ENCODE data around the gene CAMTA2.

Gene CAMTA2

DNA sequence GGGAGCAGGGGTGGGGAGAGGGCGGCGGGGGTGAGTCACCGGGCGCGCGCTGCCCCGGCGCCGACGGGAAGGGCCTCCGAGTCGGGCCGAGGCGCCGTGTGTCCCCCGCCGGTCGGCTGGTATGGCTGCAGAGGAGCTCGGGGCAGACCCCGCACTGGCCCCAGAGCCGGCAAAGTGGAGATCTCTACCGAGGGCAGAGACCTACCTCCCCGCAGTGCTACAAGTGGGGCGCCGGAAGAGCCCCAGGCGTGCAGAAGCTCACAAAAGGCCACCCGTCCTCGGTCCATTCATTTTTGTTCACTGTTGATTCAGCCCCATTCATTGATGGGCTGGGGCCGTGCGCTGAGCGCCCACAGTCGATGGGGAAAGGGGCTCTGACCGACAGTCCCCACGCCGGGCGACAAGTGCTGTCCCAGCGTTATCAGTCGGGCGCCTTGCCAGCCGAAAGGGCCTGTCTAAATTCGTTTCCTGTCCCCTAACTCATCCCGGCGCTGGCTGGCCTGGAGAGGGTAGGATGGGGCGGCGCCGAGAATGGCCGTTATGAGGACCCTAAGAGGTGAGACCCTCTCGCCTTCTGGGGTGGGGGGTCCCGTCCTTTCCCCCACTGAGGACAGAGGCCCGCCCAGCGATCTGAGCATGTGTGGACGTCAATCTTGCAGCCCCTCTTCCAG, 37.3 kb downstream of the CAMTA2 start:
- peak in 4 of 42 donors; percentile 12 to 59 (median 38) for DNase-seq
- intact Hi-C loops (cut with DNase I), result no loop called here

DNA sequence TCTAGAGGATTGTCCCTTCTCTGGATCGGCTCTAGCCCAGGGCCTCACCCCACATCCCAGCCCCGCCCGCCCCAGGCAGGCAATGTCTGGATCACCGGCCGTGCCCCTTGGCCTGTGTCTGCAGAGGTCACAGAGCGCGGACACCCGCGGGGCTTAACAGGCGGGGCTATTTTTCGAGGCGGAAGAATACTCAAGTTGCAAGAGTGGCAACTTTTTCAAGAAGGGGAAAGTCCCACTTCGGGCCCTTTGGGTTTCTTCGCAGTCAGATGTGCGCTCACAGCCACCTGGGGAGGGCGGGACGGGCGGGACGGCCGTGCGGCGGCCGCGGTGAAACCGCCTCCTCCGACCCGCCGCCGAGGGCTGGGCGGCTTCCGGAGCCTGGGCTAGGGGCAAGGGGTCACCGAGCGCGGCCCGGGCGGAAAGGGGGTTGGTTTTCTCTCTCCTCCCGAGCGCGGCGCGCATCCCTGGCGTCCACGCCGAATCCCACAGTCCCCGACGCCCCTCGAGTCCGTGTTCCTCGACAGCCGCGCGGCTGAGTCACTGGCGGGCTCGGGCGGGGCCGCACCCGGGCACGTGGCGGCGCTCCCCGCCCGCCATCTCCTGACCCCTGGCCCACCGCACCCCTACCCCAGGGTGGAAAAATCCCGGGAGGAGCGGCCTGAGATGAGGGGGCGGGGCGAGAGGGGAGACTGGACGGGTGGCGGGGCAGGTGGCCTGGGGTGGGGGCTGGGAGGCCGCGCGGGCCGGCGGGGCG, 38.0 kb downstream of the CAMTA2 start:
- intact Hi-C loops (cut with DNase I), result loop anchor here (2.0 kb wide), 1 partner anchor 17 kb away; the partner anchor contains the start of gene SPAG7
- DNase-seq, result peak in 33 of 42 donors; percentile 26 to 79 (median 47)

DNA sequence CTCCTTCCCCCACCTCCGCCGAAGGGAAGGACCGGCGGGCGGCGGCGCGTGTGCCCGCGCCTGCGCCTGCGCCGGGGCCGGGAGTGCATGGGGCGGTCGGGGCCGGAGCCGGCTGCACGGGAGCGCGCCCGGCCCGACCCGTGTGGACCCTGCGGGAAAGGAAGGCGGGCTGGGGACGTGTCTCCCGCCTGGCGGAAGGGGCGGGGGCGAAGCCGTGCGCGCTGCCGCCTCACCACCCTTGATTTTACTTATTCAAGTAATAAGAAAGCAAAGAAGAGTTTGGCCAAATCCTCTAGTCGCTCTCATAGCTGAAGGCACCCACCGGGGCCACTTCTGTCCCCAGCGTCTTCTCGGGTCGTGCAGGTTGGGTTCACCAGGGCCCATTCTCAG, 38.5 kb downstream of the CAMTA2 start:
- intact Hi-C loops (cut with DNase I), result loop anchor here (2.0 kb wide), 1 partner anchor 18 kb away; the partner anchor contains the start of gene SPAG7
- peak in 41 of 42 donors; percentile 32 to 90 (median 80) for DNase-seq

DNA sequence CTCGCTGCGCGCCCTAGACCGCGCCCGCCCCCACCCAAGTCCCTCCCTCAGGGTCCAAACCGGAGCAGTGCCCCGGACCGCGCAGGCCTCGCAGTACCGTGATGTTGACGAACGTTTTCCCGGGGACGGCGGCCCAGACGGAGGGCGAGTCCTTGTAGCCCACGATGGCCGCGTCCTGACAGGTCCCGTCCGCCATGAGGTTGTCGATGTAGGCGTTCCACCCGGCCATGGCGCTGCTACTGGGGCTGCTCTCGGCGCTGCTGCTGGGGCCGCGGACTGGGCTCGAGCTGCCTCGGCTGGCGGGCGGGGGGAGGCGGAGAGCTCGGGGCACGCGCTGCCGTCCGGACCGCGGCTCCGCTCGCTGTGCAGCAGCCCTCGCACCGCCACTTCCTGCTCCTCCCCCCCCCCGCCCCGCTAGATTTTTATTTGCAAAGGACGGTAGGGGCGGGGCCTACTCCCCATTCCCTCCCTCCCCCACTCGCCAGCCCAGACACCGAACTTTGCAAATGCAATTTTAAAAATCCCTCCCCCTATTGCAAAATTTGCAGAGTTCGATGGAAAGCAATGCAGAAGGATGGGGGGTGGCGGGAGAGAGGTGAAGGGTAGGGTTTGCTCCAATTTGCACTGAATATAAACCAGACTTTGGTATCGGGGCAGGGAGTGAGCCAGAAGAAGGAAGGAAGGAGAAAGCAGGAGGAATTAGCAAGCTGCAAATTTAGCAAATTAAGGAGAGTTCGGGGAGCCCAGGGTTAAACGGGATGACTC, 39.1 kb downstream of the CAMTA2 start, which contains the start of gene PFN1:
TSS of gene PFN1 (minus strand) at position 365 of the 765 bp plus-strand sequence. CDS start at position 229, 136 bp downstream.
- intact Hi-C loops (cut with DNase I), result loop anchor here (2.0 kb wide), 1 partner anchor 18 kb away; the partner anchor contains the start of gene SPAG7
- peak; percentile 71 to 95 (median 86) for DNase-seq

DNA sequence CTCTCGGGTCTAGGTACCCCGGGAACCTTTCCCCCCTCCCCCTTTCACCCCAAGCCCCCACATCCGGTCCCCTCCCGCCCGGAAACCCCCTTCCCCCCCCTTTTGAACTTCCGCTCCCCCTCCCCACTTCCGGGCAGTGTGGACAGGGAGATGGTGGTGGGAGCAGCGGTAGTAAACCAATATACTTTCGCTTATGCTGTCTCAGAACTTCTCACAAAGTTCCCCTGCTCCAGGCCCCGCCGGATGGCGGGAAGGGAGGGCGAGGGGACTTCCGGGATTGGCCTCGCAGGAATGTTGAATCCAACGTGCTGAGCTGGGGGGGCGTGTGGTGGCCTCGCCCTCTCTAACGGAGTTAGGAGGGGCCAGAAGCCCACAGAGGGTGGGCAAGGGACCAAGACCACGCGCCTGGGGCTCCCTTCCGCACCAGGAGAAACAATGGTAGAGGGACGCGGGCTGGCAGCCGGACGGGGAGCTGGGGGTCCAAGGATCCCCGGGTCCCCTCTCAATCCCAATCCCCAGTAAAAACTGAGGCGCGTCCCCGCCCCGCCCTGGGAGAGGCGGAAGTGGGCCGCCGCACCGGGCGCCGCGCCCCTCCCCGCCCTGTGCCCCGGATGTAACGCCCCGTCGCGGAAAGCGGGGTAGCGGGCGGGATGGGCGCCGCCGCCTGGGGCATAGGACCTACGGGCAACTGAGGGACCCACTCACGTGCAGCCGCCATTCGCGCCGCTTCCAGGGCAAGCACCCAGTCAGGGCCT, 39.9 kb downstream of the CAMTA2 start:
- intact Hi-C loops (cut with DNase I), result loop anchor here (2.0 kb wide), 1 partner anchor 19 kb away; the partner anchor contains the start of gene SPAG7

DNA sequence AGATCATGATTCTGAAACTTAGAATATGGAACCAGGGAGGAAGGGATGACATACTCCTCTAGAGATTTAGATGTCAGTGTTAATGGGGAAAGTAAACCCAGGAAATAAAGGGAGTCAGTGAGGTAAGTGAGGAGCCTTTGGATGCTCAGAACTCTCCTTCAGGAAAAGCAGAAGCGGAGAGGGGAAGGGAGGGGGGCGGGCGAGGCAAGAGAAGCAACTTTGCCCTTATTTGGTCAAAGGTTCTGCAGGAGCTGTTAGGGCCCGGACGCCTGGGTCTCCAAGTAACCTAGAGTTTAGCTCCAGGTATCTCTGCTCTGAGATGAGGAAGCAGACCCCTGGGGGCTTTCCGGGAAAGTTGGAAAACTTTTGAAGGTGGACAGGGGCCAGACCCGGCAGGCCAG, 40.5 kb downstream of the CAMTA2 start:
- DNase-seq, result peak in 1 of 42 donors; percentile 18
- intact Hi-C loops (cut with DNase I), result no loop called here

More for the DNA sequence above, 39.9 kb downstream of the CAMTA2 start:
- DNase-seq, result peak in 36 of 42 donors; percentile 19 to 81 (median 56)

DNA sequence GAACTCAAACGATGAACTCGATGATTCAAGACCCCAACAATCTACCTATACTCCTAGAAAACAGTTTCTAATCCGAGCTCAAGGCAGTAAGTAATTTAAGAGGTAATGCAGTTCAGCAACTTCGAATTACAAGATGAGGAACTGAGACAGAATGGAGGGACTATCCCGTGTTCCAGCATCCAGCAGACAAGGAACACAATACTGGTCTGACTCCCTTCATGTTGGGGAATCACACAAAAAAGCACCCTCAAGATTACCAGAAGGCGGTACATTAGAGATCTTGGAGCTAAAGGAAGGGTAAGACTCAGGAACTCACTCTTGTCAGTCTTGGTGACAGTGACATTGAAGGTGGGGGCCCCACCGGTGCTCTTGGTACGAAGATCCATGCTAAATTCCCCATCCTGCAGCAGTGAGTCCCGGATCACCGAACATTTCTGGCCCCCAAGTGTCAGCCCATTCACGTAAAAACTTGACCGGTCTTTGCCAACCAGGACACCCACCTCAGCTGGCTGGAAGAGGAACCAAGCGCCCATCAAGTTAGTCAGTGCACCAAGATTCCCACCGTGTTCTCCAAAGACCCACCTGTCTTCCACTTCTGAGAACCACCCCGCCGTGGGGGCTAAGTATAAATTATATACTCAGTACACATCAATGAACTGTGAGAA, 41.0 kb downstream of the CAMTA2 start:
- intact Hi-C loops (cut with DNase I), result no loop called here

DNA sequence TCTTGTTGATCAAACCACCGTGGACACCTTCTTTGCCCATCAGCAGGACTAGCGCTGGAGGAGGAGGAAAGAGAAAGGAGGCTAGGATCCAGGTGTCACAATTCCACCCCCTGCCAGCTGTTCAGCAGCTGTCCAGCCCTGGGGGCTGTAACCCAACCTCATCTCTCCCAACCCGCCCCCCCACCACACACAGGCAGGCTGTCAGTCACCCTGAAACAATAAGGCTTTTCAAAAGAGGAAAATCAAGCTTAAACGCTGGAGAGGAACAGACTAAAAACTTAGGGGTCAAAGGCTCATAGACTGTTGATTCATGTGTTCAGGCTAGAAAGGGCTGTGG, 41.6 kb downstream of the CAMTA2 start:
- intact Hi-C loops (cut with DNase I), result no loop called here
- DNase-seq, result no peak

More for the DNA sequence above, 41.0 kb downstream of the CAMTA2 start:
- DNase-seq, result no peak

DNA sequence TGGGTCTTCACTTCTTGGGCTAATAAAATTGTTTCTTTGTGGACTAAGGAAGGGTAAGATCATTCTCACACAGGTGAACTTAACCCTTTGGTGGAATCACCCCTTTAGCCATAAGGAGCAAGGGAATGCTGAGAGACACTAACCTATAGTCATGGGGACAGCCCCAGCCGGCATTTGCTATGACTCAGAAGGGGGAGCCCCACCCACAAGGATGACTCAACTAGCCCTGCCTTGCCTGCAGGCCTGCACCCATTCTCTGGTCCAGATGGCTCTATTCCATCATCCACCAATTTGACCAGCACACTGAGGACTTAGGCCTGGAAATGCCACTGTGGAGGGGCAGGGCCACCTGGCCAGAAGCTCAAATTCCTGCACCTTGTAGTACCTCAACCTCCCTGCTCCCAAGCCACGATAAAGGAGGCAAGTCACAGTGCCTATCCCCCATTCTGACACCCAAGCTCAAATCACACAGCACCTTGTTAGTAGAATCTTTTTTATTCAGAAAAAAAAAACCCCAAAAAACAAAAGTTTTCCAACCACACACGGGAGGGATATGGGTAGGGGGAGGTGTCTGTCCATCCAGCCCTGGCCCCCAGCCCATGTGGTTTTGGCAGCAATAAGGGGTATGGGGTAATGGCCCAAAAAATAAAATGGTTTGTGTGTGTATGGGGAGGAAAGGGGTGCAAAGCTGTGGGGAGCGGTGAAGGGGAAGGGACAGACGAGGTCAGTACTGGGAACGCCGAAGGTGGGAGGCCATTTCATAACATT, 42.1 kb downstream of the CAMTA2 start:
- intact Hi-C loops (cut with DNase I), result no loop called here
- peak in 41 of 42 donors; percentile 31 to 92 (median 68) for DNase-seq

DNA sequence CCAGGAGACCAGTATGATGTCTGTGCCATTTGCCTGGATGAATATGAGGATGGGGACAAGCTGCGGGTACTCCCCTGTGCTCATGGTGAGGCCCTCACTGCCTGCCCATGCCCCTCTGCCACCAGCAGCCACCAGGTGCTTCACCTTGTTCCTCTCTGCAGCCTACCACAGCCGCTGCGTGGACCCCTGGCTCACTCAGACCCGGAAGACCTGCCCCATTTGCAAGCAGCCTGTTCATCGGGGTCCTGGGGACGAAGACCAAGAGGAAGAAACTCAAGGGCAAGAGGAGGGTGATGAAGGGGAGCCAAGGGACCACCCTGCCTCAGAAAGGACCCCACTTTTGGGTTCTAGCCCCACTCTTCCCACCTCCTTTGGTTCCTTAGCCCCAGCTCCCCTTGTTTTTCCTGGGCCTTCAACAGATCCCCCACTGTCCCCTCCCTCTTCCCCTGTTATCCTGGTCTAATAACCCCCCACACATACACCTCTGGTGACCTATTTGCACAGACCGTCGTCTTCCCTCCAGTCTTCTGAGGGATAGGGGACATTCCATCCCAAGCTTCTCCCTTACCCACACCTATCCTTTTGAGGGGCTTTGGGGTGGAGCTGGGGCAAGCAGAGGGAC, 42.8 kb downstream of the CAMTA2 start:
- intact Hi-C loops (cut with DNase I), result no loop called here

DNA sequence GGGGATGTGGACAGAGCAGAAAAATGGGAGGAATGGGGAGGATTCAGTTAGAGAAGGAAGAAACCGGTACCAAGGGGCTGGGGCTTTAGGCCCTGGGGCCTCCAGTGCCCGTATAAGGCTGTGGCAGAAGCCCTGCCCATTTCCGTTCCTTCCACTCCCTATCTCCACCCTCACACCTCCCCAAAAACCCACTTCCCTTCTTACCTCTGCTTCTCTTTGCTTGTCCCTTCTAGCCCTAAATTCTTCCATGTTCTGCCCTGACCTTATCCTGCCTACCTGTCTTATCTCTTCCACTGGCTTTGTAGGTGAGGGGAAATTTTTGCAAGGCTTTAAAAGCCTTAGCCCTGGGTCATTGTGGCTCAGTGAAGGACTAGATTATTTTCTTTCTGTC, 43.3 kb downstream of the CAMTA2 start:
- no peak for DNase-seq
- intact Hi-C loops (cut with DNase I), result no loop called here

More for the DNA sequence above, 42.8 kb downstream of the CAMTA2 start:
- no peak for DNase-seq

DNA sequence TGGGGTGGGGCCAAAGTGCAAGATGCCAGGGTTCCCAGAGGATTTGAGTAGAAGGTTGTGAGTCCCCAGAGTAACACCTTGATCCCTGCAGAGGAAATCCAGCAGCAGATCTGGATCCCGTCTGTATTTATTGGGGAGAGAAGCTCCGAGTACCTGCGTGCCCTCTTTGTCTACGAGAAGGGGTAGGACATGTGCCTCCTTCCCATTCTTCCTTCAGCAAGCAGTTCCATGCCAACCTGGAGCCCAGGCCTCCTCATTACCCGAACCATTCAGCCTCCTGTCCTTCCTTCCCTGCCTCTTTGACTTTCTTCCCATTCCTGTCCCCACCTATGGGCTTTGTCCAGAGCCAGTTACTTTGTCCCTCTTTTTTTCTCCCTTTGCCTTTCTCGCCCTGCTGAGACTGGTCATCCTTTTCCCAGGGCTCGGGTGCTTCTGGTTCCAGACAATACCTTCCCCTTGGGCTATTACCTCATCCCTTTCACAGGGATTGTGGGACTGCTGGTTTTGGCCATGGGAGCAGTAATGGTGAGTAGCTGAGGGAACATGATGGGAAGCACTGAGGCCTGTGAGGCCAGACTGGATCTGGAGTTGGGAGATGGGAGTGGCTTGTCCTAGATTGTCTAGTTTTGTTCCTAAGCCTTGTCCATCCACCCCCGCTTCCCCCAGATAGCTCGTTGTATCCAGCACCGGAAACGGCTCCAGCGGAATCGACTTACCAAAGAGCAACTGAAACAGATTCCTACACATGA, 44.5 kb downstream of the CAMTA2 start:
- intact Hi-C loops (cut with DNase I), result no loop called here
- DNase-seq, result no peak

DNA sequence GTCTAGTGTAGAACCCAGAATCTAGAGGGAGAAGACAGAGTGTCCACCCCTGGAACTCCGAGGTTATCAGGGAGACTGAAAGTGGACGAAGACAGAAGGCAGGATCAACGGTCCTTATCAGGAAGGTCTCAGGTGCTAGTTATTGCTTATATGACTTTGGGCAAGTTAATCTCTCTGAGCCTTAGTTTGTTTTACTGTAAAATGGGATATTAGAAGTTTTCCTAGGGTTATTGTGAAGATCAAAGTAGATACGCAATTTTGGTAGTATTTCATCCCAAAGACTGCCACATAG, 46.2 kb downstream of the CAMTA2 start:
- intact Hi-C loops (cut with DNase I), result no loop called here
- no peak for DNase-seq

DNA sequence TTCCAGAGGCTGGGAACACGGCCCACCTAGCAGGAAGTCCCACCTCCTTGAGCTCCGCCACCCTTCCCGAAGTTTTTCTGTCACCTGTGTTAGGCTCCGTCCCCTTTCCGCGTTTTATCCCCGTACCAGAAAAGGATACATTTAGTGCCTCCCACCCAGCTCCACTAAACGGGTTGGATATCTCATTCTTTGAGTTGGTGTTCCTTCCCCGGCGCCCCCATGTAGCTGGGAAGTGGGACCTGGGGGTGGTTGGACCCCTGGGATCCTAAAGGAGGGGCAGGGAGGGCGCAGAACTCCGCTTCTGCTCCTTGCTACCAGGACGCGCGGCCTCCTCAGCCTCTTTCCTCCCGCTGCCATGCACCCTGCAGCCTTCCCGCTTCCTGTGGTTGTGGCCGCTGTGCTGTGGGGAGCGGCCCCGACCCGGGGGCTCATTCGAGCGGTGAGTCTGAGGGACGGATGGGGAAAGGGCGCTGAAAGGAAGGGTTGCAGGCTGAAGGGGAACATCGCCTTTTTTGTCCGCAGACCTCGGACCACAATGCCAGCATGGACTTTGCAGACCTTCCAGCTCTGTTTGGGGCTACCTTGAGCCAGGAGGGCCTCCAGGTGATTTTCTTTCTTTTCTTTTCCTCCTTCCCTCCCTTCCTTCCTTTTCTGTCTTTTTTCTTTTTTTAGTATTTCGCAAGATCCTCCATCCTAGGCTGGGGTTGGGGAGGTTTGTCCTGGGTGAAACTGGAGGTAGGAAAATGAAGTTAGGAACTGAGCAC, 46.7 kb downstream of the CAMTA2 start:
- DNase-seq, result peak in 36 of 42 donors; percentile 69 to 95 (median 87)
- intact Hi-C loops (cut with DNase I), result no loop called here

DNA sequence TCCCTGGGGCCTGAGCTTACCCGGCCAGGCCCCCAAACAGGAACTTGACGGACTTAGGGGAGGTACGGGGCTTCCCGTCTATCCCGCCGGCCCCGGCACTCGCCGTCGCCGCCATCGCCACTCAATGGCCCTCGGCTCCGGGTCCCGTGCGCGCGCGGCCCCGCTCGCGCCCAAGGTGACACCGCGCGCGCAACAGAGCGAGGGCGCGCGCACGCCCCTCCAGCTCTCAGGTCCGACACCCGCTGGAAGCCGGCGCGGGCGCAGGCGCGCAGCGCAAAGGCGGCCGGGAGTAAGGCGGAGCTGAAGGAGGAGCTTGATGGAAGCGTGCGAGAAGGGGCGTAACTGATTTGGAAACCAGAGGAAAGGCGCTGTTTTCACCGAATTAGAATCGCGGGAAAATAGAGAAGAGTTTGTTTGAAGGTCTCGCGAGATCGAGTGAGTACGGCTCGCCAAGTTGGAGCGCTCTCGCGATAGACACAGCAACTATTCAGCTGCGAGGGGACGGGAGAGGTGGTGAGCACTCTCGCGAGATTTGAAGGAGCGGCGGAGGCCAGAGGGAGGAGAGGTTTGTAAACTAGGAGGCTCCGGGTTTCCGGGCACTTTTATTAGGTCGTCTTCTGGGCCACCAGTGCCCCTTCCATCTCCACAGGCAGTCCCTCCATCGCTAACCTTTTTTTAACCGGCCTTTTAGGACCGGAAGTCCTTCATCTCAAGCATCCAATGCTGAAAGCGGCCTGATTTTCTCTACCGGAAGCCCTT, 47.5 kb downstream of the CAMTA2 start, which contains the start of the genes RNF167 and SLC25A11:
TSS of gene RNF167 (plus strand) at position 473 of the 759 bp plus-strand sequence. CDS start 642 bp downstream, outside the sequence.
TSS of gene SLC25A11 (minus strand) at position 251 of the 759 bp plus-strand sequence. CDS start at position 115, 136 bp downstream.
- intact Hi-C loops (cut with DNase I), result loop anchor here (5.0 kb wide), 1 partner anchor 137 kb away; the partner anchor contains the start of gene ZFP3

More for the DNA sequence above, 47.5 kb downstream of the CAMTA2 start, which contains the start of the genes RNF167 and SLC25A11:
- DNase-seq, result peak; percentile 89 to 98 (median 96)
